ENCODE measurements around the gene ATRN.

DNA sequence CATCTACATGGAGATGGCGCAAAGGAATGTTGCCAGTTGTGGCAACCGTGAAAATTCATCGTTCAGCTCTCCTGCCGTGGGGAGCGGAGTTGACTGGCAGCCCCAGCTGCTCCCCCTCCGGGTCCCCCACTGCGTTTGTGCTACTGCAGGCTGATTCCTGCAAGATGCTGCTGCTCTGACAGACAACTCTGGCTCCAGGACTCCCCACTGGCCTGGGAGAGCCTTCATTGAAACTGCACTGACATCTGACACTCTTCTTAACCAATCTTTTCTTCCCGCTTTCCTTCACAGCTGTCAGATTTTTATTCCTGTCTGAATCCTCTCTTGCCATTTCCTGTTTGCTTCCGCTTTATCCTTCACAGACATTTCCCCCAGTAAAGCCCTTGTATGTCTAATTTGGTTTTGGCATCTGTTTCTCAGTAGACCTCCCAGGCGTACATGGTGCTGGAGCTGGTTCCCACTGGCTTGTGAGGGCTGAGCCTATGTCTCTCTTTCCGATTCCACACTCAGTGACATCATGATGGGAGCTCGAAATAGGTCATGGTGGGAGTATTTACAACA lies 9.5 kb upstream of the ATRN start:
- TF ChIP-seq POLR2A (IDR thresholded peaks at IDR 0.05) (no peak), CTCF (IDR thresholded peaks at IDR 0.05) (no peak)

Measured in tibial nerve (tissue), 3 donors.